GM19351 (cell line): ENCODE results near the gene COL1A2.

Source experiments
- ATAC-seq: cut with Tn5 transposase; IDR thresholded peaks from one replicate; pipeline ENCODE4 v1.9.1; 2021; ENCODE audit warnings: mild to moderate bottlenecking, moderate library complexity; ENCODE audit not compliant: unreplicated experiment

Gene COL1A2

DNA sequence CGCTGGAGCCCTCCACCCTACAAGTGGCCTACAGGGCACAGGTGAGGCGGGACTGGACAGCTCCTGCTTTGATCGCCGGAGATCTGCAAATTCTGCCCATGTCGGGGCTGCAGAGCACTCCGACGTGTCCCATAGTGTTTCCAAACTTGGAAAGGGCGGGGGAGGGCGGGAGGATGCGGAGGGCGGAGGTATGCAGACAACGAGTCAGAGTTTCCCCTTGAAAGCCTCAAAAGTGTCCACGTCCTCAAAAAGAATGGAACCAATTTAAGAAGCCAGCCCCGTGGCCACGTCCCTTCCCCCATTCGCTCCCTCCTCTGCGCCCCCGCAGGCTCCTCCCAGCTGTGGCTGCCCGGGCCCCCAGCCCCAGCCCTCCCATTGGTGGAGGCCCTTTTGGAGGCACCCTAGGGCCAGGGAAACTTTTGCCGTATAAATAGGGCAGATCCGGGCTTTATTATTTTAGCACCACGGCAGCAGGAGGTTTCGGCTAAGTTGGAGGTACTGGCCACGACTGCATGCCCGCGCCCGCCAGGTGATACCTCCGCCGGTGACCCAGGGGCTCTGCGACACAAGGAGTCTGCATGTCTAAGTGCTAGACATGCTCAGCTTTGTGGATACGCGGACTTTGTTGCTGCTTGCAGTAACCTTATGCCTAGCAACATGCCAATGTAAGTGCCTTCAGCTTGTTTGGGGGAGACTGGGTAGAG is at the start of gene COL1A2:
COL1A2 (plus strand) TSS at position 459 of the 704 bp plus-strand sequence; CDS start at position 596, 137 bp downstream.
- ATAC-seq, result no peak

DNA sequence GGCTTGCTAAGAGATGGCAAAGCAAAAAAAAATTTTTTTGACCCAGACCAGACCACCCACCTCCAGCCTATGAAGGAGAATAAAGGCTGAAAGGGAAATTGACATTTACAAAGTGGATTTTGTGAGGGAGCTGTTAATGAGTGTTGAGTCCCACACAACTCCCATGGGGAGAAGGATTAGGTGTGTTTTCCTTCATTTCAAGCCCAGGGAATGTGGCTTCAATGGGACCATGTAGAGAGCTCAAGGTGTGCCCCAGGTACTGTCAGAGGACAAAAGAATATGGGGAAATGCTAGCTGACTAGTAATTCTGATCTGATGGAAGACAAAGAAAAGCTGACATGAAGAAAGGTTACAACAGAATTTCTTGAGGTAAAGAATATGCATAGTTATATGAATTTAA is 48.8 kb upstream of the COL1A2 start:
- ATAC-seq, result no peak

DNA sequence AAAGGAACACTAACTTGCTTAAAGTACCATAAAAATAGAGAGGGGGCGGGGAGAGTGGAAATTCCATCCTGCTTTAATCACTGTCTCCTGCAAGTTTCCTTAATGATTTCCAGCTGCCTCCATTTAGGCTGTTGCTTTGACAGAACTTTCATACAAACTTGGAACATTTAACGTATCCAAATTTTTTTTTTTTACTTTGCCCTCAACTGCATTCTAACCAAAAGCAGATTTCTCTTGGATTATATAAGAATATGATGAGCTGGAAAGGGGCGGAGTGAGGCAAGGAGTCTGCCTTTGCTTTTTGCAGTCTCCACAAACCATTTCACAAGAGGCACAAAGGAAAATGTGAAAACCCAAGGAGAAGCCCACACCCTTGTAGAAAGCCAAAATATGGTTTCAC is 46.6 kb upstream of the COL1A2 start:
- no peak for ATAC-seq

DNA sequence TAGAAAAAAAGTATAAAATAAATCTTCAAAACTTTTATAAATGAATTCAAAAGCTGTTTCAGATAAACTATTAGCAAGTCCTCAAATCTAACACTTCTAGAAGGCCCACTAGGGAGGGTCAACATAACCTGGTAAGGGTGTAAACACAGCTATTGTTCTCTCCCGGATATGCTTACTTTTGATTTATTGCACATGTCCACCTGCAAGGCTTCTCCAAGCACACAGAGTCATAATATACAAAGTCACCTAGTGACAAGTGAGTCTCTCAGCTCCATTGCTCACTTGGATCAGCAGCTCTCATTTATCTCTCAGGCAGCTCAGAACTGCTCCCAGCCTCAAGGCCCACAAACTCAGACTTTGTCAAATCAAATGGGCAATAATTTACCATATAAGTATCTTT is 44.0 kb upstream of the COL1A2 start:
- no peak for ATAC-seq

DNA sequence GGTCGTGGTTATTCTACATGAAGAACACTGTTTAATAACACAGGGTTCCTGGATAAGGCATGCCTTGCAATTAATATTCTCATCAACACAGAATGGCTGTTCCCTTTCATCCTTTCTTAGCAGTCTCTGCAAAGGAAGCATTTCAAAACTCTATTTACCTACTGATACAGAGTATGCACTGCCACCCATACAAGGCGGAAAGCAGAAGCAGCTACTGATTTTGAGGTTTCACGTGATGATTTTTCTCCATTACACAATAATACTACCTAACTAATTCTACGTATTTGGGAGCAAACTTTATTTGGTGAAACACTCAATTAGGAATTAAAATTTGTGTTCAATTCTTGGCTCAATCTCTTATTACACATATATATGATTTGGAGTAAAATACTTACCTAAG is 43.0 kb upstream of the COL1A2 start:
- no peak for ATAC-seq

DNA sequence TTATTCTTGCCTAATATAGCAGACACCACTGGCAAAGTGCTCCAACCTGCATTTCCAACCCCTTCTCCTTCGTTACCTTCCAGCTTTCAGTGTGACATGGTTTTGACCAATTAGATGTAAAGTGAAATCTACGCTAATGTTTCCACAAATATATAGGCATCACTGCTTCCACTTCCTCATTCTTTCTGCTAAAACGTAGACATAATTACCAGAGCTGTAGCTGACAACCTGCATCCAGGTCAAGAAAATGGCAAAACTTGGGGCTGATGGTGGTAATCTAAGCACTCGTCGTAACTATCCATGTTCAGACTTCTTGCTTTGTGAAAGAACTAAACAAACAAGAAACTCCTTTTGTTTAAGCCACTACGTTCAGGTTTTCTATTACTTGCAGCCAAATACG is 41.8 kb upstream of the COL1A2 start:
- no peak for ATAC-seq

DNA sequence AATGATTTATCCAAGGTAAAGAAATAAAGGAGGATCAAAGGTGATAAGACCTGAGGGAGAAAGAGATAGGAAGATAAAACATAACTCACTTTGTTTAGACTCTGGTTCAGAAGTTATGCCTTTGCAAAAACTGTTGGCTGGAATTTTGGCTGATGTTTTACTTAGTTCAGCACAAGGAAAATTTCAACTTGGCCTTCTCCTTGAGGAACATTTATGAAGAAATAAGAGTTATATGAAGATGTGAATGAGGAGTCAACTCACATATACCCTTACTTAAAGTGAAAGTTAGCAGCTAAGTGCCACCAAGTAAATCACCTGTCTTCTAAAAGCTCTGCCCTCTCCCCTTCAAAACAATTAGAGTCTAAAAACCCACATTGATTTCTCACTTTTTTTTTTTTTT is 39.7 kb upstream of the COL1A2 start:
- no peak for ATAC-seq

DNA sequence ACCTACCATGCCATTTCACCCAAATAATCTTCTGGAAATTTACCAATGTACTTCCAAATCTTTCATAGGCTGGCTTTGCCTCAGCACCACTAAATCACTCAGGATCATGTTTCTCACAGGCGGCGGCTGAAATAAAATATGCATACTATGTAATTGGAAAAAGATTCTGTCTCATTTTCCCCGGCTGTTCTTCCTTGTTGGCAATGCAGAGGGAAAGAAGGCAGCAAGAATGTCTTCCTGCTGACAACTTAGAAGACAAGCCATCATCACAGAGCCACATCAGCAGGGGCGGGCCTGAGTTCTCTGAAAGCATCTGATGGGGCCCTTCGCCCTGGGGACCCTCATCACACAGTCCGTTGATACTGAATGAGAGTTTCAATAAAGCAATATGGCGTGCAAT is 39.2 kb upstream of the COL1A2 start:
- ATAC-seq, result no peak

DNA sequence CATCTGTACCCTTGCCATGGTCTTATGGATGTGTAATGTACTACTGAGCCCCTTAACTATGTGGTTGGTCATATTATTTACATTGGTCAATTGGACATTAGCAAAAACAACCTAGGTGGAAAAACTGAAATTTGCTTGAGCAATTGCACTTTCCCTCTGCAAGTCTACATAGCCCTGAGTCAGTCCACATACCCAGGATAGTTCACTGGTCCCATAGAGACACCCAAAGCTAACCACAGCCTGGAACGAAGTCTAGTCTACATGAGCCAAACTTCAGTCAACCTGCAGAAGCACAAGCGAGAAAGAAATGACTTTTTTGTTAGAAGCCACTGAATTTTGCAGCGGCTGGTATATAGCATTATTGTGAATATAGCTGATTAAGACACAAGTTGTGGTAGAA is 37.6 kb upstream of the COL1A2 start:
- ATAC-seq, result no peak

DNA sequence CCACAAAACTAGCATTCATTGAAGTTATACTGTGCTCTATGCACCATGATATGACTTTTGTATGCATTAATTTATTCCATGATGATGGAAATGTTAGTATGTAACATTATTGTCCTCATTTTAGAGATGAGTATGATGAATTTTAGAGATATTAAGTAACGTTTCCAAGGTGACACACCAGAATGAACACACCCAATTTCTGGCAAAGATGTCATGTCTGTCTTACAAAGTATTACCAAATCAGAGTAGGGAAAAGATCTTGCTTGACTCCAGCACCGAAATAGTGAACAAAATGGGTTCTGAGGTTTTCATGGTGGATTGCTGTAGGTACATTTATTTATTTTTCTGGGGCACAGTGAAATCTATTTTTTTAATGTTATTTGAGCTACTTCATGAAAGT is 33.8 kb upstream of the COL1A2 start:
- ATAC-seq, result no peak

DNA sequence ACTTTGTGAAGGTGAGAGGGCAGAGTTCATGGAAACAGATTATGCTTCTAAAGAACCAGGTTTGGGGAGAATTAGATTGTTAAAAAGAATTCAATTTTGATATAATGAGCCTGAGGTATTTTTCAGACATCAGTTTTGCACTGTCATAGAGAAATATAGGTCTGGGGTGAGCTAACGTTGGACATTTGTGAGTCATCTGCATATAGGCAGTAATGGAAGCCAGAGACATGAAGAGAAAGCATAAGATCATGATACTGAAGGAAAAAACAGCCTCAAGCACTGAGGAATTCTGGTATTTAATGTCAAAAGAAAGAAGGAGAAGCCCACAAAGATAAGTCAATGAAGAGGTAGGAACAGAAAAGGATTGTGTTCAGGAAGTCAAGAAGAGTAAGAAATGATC is 32.4 kb upstream of the COL1A2 start:
- no peak for ATAC-seq

DNA sequence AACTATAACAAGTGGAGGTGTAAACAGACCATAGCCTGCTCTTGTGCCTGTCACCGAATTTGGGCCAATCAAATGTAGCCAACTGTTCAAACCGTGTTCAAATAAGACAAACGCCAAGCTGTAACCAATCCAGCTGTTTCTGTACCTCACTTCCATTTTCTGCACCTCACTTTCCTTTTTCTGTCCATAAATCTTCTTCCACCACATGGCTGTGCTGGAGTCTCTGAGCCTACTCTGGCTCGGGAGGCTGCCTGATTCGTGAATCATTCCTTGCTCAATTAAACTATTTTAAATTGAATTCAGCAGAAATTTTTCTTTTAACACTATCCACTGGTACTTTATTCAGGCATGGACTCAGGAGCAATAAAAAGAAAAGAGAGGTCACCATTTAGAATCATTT is 29.9 kb upstream of the COL1A2 start:
- ATAC-seq, result no peak

DNA sequence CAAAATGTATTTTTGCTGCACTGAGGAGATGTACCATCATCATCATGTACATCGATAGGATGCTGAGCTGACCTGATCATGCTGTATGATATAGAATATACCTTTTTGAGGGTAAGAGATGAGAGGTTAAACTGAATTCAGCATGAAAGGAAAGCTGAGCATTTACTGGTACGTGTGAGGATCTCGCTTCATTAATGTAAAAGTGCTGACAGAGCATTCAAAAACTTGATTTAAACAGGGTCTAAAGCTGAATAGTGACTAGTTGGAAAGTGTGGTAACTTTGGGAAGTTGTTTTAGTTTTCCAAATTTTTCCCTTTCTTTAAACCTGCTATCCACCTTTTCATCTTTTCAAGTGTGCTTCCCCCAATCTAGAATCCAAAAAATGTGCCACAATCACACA is 28.5 kb upstream of the COL1A2 start:
- no peak for ATAC-seq

DNA sequence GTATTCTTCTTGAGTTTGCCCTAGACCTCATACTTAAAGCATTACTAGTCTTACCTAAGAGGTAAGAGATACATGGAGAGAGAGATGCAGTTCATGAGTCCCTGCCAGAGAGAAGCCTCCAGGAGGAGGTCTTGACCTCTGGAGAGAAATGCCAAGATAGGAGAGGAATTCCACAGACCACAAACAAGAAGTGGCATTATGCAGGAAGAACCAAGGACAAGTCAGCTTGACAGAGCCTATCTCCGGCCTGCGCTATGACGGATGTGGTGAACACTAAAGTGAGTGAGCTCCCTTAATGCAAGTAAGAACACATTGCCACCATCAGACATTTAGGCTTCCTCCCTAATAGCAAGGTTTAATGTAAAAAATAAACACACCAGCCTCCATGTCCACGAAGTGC is 27.9 kb upstream of the COL1A2 start:
- ATAC-seq, result no peak

DNA sequence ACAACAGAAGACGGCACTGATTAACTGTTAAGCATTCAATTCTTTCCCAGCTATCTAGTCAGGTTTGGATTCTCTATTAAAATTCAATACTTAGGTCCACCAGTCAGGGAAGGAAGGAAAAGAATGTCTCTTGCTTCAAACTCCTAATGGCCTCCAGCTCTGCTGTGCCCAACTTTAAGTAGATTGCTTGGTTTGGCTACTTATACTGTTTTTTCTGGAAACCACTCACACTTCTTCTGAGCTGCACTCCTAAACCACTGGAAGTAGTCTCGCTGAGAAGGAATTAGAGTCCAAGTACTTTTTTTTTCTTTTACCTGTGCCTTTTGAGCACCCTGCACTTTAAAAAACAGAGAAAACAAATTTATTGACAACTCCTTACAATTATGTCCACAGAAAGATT is 26.7 kb upstream of the COL1A2 start:
- ATAC-seq, result no peak

DNA sequence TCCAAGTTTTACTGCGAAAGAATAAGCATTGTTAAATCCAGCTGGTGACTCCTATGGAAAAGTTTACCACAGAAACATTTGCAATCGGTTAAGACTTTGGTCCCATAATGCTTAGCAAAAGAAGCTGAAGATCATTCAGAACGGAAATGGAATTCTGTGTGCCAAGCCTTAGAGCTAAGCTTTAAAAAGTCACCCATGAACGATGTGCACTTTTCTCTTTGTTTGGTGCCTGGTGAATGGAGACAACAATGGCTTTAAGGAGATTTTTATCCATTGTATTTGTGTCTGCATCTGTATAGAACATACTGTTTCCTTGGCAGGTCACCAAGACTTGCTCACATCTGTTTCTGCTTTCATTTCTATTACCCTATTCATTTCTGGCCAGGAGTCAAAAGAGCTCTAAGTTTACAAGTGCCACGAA is 26.3 kb upstream of the COL1A2 start:
- no peak for ATAC-seq

DNA sequence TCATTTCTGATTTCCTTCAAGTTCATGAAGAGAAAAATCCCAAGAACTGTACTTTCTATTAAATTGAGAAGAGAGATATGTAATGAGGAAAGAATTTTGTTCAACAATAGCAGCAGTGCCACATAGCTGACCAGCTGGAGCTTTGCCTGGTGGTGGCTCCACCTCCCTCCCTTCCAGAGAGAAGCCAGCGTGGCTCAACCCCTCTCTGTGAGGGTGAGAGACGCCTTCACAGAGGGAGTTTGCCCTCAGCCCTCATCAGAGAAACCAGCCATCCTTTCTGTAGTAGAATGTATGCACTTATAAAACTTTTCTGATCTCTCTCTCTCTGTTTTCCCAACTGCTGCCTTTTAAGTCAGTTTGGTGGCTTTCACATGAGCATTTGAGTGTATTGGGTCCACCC is 20.5 kb upstream of the COL1A2 start:
- no peak for ATAC-seq

DNA sequence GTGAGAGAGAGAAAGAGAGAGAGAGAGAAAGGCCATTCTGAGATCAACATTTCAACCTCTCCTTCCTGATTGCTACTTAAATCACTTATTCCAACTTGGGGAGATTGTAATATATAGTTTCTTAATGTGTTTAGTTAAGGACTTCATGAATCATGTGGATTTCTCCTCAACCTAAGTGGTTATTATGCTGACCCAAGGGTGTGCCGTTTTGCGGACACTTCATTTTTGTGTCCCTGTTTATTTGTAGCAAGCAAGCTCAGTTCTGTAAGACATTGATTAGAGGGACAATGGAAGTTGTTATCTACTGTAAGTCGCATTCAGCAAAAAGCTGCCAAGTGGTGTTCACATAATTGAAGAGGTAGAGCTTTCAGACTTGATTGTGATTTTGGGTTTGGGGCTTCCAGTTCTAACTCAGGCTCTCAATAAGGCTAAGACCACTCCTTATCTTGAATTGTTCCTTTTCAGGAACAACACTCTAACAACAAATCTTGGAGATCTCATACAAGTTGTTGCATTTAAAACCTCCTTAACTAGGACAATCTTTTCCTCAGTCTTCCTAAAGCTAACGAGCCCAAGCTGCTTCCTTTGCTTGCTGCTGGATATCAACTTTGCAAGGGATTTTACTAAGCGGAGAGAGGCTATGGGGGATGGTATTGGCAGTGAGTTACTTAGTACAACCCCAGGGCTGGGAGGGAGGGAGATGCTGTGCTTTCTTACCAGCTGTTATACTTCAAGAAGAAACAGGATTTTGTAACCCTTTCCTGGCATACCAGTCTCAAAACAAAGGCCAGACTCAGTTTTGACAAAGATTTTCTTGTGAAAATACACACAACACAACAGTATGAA is 19.8 kb upstream of the COL1A2 start:
- no peak for ATAC-seq

DNA sequence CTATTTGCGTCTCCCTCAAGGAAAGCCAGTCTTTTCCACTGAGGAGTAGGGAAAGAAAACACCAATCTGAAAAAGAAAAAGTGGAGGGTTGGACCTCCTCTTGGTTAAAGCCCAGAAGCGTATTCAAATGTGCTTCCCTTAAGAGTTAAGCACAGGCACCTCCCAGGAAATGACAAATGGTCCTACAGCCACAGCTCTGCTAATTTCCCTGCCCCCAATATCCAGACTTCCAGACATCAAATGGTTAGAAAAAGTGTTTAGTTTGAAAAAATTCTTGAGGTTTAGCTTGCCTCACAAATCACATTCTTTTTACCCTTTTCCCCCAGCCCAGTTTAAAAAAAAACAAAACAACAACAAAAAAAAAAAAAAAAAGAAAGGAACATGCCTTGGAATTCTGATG is 19.0 kb upstream of the COL1A2 start:
- no peak for ATAC-seq

DNA sequence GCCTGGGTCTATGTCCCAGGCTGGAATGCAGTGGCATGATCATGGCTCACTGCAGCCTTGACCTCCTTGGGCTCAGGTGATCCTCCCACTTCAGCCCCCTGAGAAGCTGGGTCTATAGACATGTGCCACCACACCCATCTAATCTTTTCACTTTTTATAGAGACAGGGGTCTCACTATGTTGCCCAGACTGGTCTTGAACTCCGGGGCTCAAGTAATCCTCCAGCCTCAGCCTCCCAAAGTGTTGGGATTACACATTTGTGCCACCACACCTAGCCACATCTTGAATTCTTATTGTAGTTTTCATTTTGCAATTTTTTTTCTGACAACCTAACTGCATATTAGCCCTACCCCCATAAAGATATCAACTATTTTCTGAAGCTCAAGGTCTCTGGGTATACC is 18.4 kb upstream of the COL1A2 start:
- no peak for ATAC-seq

DNA sequence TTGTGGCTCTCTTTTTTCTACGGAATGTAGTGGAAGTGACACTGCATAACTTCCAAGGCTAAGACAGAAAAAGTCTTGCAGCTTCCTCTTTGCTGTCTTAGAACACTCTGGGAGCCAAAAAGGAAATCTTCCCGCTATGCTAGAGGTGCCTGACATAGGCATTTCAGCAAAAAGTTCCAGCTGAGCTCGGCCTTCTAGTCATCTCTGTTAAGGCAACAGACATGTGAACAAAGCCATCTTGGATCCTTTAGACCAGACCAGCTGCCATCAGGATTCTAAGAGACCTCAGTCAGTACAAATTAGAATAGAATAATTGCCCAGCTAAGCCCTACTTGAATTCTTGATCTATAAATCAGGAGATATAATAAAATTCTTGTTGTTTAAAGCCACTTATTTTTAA is 16.3 kb upstream of the COL1A2 start:
- no peak for ATAC-seq

DNA sequence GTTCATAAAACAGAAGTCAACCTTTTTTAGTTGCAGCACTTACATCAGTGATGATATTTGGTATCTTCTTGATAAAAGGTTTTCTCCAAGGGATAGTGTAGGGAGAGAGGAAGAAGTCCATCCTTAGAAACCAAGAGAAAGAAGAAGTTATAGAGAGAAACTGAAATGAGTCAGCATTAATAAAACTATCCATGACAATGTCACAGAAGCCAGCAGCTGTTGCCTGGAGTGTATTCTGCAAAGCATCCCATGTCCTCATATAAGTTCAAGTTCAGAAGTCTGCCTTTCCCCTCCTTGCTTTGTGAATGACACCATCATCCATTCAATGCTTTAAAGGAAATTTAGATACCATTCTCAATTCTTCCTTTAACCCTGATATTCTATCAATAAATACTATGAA is 14.4 kb upstream of the COL1A2 start:
- ATAC-seq, result no peak

DNA sequence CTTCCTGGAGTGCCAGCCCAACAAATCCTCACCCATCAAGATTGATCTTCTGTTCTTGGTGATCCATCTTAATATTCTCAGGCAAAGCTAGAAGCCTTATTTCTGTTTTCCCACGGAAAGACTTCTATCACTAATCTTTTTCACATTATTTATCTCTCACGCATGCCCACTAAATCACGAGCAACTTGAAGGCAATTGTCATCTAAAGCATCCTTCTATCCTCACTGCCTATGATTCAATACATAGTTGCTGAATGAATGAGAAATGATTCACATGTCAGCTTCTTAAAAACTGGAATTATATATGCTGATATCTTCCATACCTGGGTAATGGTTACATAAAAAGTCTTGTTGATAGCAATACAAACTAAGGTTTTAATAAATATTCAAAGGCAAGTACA is 12.6 kb upstream of the COL1A2 start:
- ATAC-seq, result no peak
